K562 (cell line): ENCODE data around the gene RCSD1. TPM values are rescaled to one million over a fixed set of nuclear protein-coding genes. Genes with fewer than 3 reads are reported as not detected.

Experiments
- GABPB2 ChIP-seq: fragments of 250-450 bp; sonication (Bioruptor Pico); conservative IDR thresholded peaks from 2 replicates; pipeline ENCODE4 v1.5.1; 2021; ENCODE audit warnings: mild to moderate bottlenecking
- HMGN3 ChIP-seq: IDR thresholded peaks from 2 replicates; pipeline ENCODE4 v1.6.1; 2011; ENCODE audit warnings: borderline replicate concordance, low read depth, mild to moderate bottlenecking, mixed read lengths, low read length; ENCODE audit not compliant: insufficient read length; ENCODE audit errors: extremely low read depth
- JUNB ChIP-seq: fragments of 450-650 bp; formaldehyde crosslinking; conservative IDR thresholded peaks from 2 replicates; pipeline ENCODE4 v1.4.0; 2020; ENCODE audit warnings: mild to moderate bottlenecking
- MXI1 ChIP-seq: IDR thresholded peaks from 2 replicates; pipeline ENCODE4 v1.6.1; 2011; ENCODE audit warnings: low read depth, mild to moderate bottlenecking, improper control_type of control experiment, low read length
- POLR2B ChIP-seq: fragments of 450-650 bp; IDR thresholded peaks from 2 replicates; pipeline ENCODE4 v1.6.1; 2018; ENCODE audit warnings: low read depth; ENCODE audit not compliant: partially characterized antibody
- SP2 ChIP-seq: IDR thresholded peaks from 2 replicates; pipeline ENCODE4 v1.6.1; 2011; ENCODE audit warnings: mild to moderate bottlenecking, low read depth, low read length, moderate library complexity; ENCODE audit not compliant: poor library complexity, severe bottlenecking; ENCODE audit errors: extremely low read depth
- ZNF121 ChIP-seq: sonication (generic); formaldehyde crosslinking; conservative IDR thresholded peaks from 2 replicates; pipeline ENCODE4 v1.8.0; 2022; ENCODE audit warnings: missing genetic modification reagents
- polyA plus RNA-seq, 8 experiments: library from polyadenylated mRNA; depleted of rRNA in 4 of 8; stranded (reverse) in 5 of 8; unstranded in 3 of 8; fragments of >200 nt; fragmentation: Nextera tagmentation in 2 of 8; fragmentation: Illumina TruSeq in 1 of 8; extraction: Ambion mirVana in 2 of 8; extraction: Trizol in 1 of 8; gene quantifications; 2 replicates each; pipeline versions ENCODE4 v1.2.1 to v1.2.3, GENCODE V29; 2011 to 2014; ENCODE audit warnings: inconsistent platforms in 1 of 8, missing spikeins in 1 of 8
- total RNA-seq, 7 experiments: library from RNA; depleted of rRNA in 6 of 7; stranded (reverse); fragments of >200 nt in 6 of 7; fragmentation: Illumina TruSeq in 2 of 7; extraction: Trizol in 2 of 7; gene quantifications; 2 replicates each; pipeline versions ENCODE4 v1.2.1 to v1.2.3, GENCODE V29; 2011 to 2021; ENCODE audit warnings: low replicate concordance in 1 of 7
- TF ChIP-seq, protein P1 (sequence below): fragments of 450-650 bp; formaldehyde crosslinking; IDR thresholded peaks from 2 replicates; pipeline ENCODE4 v1.4.0; 2020; ENCODE audit warnings: mild to moderate bottlenecking
- TF ChIP-seq, protein P2 (sequence below): fragments of 250-450 bp; sonication (Bioruptor Pico); IDR thresholded peaks from 2 replicates; pipeline ENCODE4 v1.5.0; 2021; ENCODE audit warnings: mild to moderate bottlenecking, moderate library complexity
- TF ChIP-seq, protein P3 (sequence below), 2 experiments: fragments of 450-650 bp in 1 of 2; sonication (generic) in 1 of 2; formaldehyde crosslinking in 1 of 2; IDR thresholded peaks in 1 of 2; conservative IDR thresholded peaks in 1 of 2; 2 replicates each; pipeline versions ENCODE4 v1.6.1 to v1.8.1; 2016 to 2023; ENCODE audit warnings: mild to moderate bottlenecking in 2 of 2, moderate library complexity in 2 of 2, inconsistent platforms in 1 of 2, missing genetic modification reagents in 1 of 2

Gene RCSD1
- total and polyA plus RNA-seq, 9 of the 15 experiments (the other 6 are each of a cell fraction or from before 2014, with no cell fraction given), result 7.8 to 69.8 (median 45.3) TPM

DNA sequence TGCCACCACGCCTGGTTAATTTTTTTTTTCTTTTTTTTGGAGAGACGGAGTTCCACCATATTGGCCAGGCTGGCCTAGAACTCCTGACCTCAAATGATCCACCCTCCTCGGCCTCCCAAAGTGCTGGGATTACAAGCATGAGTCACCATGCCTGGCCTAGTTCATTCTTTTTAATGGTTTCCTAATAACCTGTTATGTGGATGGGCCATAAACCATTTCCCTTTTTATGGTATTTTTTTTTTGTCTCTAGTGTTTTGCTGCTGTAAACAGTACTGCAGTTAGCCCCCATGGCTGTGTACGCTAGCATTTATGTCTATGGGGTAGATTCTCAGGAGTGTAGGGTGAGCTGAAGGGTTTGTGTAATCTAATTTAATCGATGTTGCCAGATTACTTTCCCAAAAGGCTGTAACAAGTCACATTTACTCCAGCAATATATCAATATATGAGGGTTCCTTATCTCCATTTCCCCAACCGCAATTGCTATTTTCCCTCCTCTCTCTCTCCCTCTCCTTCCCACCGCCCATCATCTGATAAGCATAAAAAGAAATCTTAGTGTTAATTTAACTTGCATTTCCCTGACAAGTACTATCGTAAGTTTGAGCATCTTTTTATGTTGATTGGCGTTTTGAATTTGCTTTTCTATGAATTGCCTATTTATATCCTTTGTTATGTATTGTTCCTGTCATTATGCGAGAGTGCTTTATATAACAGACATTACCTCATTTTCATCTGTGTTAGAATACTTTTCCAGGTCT, 28.7 kb downstream of the RCSD1 start (continued):
- TF ChIP-seq GABPB2 (CRISPR knock-in tag) (no peak), SP2 (no peak), HMGN3 (no peak), JUNB (no peak), MXI1 (no peak), POLR2B (no peak), ZNF121 (no peak)
- TF ChIP-seq, protein P1, sequence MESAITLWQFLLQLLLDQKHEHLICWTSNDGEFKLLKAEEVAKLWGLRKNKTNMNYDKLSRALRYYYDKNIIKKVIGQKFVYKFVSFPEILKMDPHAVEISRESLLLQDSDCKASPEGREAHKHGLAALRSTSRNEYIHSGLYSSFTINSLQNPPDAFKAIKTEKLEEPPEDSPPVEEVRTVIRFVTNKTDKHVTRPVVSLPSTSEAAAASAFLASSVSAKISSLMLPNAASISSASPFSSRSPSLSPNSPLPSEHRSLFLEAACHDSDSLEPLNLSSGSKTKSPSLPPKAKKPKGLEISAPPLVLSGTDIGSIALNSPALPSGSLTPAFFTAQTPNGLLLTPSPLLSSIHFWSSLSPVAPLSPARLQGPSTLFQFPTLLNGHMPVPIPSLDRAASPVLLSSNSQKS (CRISPR knock-in tag), result no peak
- TF ChIP-seq, protein P2, sequence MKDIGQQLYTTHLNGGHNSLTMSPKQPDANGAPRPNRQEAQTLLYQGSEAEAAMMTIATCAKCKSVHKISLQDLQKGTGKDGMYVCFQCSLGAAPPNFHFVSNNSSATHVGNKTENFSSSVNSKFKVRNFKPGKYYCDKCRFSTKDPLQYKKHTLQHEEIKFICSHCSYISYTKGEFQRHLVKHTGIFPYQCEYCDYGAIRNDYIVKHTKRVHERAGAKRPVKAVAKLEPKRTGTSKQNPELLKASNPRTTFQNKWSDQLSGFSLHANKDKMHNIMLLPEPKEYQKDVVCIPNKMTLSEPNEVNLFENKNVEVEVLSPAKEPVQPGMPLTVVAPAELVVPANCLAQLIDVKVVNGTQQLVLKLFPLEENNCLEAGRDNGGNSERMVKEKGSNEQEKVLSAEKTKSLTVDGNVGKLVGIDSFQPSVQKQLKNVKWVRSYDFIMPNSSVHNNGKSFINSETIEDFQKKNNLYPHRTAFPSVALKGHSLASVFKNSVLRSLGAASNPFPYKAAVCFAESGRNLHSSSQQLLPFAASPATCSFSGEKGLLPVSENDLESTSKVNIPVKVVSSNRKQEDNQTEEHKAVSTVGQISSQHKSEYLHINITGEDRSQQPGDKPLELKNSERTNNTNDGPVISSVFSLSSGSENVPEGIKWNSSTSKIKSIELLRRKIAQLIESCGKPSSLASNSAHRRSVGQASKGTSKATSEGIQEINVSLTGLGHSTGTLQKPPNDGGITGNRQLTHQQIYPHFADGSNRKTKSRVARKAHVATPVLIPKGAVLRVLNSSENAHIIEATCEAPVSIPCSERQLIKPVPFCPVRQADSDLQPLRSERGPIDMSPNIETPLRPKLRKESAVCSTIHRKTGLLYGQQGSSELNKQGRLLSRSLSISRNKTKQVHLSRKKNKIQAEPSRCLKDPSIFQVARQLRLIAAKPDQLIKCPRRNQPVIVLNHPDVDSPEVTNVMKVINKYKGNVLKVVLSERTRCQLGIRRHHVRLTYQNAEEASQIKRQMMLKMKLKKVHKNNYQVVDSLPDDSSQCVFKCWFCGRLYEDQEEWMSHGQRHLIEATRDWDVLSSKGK (CRISPR knock-in tag), result no peak
- TF ChIP-seq, protein P3, sequence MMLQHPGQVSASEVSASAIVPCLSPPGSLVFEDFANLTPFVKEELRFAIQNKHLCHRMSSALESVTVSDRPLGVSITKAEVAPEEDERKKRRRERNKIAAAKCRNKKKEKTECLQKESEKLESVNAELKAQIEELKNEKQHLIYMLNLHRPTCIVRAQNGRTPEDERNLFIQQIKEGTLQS (IDR thresholded peaks at IDR 0.05), result peak; percentile 84
- TF ChIP-seq, protein P3 (CRISPR knock-in tag; conservative IDR thresholded peaks at IDR 0.05), result no peak
